GM18520 (cell line): ENCODE measurements around the gene DAB2IP.

Experiments
- ATAC-seq: cut with Tn5 transposase; IDR thresholded peaks from one replicate; pipeline ENCODE4 v1.9.1; 2021; ENCODE audit not compliant: unreplicated experiment

The DAB2IP gene

DNA sequence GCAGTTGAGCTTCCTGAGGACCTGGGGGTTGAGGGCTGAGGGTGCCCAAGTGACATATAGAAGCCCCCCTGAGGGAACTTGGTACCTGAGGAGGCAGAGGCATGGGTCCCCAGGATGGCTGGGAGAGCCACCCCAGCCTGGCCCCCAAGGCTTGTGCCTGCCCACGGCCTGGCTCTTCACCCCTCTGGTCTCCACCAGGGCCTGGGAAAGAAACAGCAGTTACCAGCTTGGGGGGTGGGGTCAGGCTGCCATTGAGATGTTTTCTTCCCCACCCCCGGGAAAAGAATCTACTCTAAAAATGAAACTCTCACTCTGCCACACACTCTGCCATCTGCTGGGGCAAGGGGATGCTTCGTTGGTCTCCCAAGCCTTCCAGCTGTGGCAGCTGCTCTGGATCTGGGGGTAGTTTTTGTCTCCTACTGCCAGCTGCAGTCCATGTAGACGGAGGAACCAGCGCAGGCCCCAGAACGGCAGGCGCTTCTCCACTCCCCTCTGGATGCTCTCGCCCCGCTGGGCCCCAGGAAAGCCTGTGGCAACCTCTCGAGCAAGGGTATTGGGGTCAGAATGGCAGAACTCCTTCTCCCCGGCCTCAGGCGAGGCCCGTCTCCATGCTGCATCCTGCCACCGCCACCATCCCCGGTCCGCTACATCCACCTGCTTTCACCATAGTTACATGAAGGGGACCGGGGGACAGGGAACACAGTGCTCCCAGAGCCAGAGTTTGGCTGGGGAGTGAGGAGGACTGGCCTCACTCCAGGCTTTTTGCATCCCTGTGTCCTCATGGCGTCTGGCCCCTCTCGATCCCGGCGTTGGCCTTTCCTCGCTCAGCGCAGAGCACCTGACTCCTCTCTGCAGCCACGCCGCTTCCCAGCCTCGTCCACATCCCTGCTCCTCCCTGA lies 123.5 kb downstream of the DAB2IP start:
- no peak for ATAC-seq

DNA sequence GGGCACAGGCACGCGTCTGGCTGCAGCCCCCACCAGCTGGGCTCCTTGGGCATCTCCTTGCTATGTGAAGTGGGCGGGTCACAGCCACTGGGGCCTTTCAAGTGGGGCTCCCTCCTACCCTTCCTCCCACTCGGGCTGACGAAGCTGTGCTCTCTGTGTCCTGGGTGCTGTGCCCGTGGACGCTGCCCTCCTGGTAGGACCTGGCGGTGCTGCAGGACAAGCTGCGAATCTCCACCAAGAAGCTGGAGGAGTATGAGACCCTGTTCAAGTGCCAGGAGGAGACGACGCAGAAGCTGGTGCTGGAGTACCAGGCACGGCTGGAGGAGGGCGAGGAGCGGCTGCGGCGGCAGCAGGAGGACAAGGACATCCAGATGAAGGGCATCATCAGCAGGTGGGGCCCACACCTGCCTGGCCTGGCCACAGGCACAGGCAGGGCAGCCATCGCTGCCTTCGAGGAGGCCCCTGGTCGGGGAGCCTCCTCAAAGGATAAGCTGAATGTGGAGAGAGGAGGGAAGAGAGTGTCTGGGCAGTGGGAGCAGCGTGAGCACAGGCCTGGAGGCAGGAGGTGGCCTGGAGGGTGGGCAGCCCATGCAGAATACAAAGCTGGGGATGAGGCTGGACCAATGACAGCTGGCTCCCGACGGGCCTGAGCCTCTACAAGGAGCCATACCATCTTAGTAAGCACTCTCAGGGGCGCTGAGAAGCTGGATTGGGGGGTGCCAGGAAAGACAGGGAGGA lies 124.7 kb downstream of the DAB2IP start:
- no peak for ATAC-seq

- no peak for ATAC-seq
Measured at GRCh38 chr9:121776739-121777637, 125.6 kb downstream of the DAB2IP start.

DNA sequence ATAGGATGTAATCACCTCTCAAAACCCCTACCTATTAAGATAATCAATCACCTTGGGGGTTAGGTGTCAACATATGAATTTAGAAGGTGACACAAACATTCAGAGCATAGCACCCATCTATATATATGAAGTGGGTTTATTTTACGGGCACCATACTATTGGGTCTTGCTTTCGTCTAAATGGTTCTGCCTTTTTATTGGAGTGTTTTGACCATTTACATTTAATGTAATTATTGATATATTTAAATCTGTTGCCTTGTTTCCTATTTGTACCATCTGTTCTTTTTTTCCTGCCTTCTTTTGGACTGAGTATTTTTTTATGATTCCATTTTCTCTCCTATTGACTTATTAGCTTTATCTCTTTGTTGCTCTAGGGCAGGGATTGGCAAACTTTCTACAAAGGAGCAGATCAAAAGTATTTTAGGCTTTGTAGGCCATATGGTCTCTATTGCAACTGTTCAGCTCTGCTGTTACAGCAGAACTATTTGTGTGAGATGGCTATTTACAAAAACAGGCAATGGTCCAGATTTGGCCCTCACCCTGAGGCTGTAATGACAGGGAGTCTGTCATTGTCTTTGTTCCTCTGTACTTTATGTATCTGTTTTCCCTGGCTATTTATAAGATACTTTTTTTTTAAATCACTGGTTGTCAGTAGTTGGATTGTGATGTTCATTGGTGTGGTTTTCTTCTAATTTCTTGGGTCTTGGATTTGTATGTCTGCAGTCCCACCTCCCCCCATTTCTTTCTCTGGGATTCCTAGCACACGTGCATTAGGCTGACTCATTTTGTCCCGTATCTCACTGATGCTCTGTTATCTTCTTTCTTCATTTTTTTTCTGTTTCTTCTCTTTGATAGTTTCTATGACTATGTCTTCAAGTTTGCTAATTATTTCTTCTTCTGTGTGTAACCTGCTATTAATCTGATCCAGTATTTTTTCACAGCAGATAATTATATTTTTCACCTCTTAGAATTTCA lies 127.1 kb downstream of the DAB2IP start:
- ATAC-seq, result no peak

DNA sequence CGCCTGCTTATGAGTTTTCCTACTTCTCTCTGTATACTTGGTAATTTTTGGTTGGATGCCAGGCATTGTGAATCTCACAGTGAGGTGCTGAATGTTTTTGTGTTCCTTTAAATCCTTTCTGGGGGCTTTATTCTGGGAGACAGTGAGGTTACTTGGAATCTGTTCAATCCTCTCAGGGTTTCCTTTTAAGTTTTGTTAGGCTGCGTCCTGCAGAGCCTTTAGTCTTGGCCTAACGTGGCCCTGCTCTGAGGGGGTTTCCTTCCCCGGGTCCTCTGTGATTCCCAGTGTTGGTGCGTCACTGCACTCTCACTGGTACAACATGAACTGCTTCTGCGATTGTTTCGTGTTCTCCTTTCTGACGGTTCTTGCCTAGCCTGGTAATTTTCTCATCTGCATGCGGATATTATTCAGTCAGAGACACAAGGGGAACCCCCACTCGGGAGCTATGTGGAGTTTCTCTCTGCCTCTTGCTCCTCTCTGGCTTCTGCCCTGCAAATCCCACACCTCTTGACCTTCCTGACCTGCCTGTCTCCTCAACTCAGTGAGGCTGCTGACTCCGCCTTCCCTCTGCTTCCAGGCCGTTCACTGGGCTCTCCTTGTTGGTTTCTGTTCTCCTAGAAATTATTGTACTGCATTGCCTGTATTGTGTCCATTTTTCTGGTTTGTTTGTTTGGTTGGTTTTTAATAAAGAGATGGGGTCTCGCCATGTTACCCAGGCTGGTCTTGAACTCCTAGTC lies 128.1 kb downstream of the DAB2IP start:
- no peak for ATAC-seq

DNA sequence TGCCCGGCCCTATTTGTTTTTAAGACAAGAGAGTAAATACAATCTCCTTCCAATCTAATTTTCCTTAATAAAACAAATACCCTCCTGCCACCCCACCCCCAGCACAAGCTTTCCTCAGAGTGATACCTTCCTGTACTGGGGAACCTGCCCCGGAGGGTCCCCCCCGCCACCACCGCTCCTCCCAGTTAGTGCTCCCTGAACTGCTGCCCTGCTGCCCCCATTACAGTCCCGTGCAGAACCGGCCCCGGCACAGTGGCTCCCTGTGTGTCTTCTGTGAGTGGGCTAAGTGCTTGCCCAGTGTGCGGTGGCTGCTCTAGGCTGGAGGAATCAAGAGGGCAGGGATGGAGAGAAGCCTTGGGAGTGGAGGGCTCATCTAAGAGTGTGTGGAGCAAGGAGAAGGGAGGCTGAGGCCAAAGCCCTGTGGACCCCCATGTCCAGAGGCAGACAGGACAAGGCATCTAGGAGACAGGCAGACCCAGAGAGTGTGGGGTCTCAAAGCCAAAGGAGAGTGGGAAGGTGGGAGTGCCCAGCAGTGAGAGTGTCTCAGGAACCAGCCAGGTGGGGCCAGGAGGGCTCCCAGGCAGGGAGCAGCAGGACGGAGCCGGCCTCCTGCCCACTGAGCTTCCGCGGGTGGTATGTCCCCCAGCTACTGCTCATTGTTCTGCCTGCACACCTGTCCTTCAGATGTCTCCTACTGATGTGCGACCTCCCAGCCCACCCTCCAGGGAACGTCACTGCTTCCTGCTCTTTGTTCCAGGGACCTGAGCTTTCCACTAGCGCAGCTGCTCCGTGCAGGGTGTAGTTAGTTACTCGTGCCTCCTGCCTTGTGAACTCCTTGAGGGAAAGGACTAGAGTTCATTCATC lies 129.0 kb downstream of the DAB2IP start:
- ATAC-seq, result no peak

GRCh38 chr9:121781145-121781548 lies 129.7 kb downstream of the DAB2IP start:
- ATAC-seq, result no peak

- no peak for ATAC-seq
Measured at GRCh38 chr9:121781701-121782464, 130.4 kb downstream of the DAB2IP start.

- ATAC-seq, result no peak
Measured at GRCh38 chr9:121782514-121783110, 131.2 kb downstream of the DAB2IP start.

DNA sequence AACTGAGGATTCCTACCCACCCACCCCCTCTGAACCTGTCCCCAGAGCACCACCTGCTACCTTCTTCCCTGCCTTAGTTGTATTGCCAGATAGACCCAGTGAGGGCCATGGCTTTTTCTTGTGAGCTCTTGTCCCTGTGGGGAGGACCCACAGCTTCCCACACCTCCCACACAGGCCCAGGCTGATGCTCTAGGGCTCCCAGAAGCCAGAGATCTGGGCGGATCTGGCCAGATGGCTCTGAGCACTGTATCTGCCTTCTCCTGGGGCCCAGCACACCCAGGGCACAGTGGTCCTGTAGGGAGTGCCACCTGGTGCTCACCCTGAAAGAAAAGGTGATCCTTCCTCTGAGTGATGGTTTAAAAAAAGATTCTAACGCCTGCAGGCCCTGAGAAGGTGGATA lies 131.7 kb downstream of the DAB2IP start:
- no peak for ATAC-seq

- no peak for ATAC-seq
Measured at GRCh38 chr9:121783521-121784507, 132.4 kb downstream of the DAB2IP start.

GRCh38 chr9:121784731-121785411 lies 133.4 kb downstream of the DAB2IP start:
- ATAC-seq, result no peak

- no peak for ATAC-seq
Measured at GRCh38 chr9:121785673-121786542, 134.5 kb downstream of the DAB2IP start.

- ATAC-seq, result no peak
Measured at GRCh38 chr9:121786543-121786948, 135.1 kb downstream of the DAB2IP start.
